GM21526 (cell line): ENCODE data around the gene NGFR.

ENCODE experiments used
- ATAC-seq: cut with Tn5 transposase; IDR thresholded peaks from one replicate; pipeline ENCODE4 v1.9.1; 2021; ENCODE audit warnings: moderate library complexity; ENCODE audit not compliant: unreplicated experiment, low FRiP score

NGFR gene

DNA sequence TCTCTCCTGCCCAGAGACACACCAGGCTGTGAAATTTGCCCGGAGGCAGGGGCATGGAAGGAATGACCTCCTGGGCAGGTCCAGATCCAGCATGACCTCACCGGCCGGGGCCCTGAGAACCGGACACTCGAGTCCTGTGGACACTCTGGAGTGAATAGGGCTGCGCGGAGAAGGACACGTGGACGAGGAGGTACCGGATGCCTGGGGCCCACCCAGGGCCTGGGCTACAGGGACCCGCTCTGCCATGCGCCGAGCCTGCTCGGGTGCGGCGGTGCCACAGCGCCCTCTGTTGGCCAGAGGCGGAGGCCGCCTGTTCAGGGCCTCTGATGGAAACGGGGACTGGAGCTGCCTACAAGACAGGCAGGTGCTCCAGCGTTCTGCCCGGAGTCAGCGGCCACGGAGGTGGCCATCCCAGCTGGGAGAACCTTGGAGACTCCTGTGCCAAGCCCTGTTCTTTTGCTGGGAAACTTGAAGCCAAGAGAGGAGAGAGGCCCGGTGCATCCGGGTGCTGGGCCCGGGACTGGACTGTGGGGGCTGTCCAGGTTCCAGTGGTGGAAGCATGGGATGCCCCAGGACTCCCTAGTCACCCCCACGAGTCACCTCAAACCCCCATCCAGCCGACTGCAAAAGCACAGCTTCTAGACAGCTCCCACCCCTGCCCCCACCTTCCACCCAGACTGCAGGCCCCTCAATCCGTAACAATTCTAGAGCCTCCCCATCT, 61.3 kb downstream of the NGFR start:
- ATAC-seq, result no peak

DNA sequence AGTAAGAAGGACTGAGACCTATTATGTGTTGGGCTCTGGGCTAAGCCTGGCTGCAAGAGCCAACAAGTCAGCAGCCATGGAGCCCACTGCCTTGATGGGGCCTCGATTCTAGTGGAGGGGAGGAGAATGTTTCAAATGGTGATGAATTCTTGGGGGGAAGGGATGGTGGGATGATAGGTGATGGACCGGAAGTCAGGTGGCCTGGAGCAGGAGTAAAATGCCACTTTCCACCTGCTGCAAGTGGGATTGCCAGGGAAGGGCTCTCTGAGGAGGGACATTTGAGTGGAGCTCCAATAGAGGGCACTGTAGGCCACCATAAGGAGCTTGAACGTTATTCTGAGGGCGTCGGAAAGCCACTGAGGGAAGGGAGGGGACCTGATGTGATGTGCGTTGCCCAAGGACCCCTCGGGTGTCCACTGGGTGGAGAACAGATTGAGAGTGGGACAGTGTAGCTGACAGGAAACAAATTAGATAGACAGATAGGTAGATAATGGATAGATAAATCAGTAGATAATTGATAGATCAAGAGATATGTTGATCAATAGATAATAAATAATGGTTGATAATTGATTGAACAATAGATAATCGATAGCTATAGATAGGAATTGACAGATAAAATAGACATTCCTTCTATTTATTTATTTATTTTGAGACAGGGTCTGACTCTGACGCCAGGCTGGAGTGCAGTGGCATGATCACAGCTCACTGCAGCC, 62.4 kb downstream of the NGFR start:
- no peak for ATAC-seq
